Endometrial microvascular endothelial cells (primary cell): ENCODE data around the gene CC2D1A. TPM values are rescaled to one million over a fixed set of nuclear protein-coding genes. Genes with fewer than 3 reads are reported as not detected.
"Not testable (repeated sequence)": the region's sequence is repeated elsewhere in the genome, so short reads cannot be mapped to it uniquely, and the experiment has no call there.

Experiments
- in situ Hi-C: cut with HindIII; loops from 2 replicates; pipeline ENCODE4 v1.10.0; 2017; ENCODE audit warnings: low sequenced_read_pairs, low pct_unique_long_range_greater_than_20kb; ENCODE audit errors: inconsistent ontology term
- total RNA-seq: library from RNA; depleted of rRNA; stranded (reverse); fragments of >200 nt; gene quantifications from one replicate; pipeline ENCODE4 v1.2.3, GENCODE V29; 2015; ENCODE audit errors: inconsistent ontology term

CC2D1A gene
- total RNA-seq, 1 donor from 2014 or later, result 33.8 TPM

- in situ Hi-C loops, result loop anchor here (25.0 kb wide), 1 partner anchor 193 kb away; the partner anchor contains the start of genes C19orf67 and SAMD1
Measured at GRCh38 chr19:13894552-13894951, 11.4 kb upstream of the CC2D1A start.

- in situ Hi-C loops, result loop anchor here (25.0 kb wide), 1 partner anchor 191 kb away; the partner anchor contains the start of genes C19orf67 and SAMD1
Measured at GRCh38 chr19:13896227-13896626, 9.8 kb upstream of the CC2D1A start.

DNA sequence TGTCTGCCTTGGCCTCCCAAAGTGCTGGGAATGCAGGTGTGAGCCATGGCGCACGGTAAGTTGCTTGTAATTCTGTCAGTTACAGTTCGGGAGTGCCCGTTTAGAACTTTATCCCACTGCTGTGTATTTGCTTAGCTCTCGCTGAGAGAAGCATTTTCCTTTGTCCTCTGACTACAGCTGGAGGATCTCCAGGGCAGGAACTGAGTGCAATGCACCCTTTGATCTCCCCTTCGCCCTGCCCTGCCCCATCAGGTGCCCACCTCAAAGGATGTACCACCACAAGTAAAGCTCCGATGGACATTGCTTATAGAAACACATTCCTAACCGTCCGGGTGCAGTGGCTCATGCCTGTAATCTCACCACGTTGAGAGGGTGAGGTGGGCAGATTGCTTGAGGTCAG is 6.6 kb upstream of the CC2D1A start:
- in situ Hi-C loops, result loop anchor here (25.0 kb wide), 1 partner anchor 188 kb away; the partner anchor contains the start of genes C19orf67 and SAMD1

- in situ Hi-C loops, result loop anchor here (25.0 kb wide), 1 partner anchor 187 kb away; the partner anchor contains the start of genes C19orf67 and SAMD1
Measured at GRCh38 chr19:13899912-13900584, 6.0 kb upstream of the CC2D1A start.

- in situ Hi-C loops, result no loop called here
Measured at GRCh38 chr19:13902993-13903555, 2.9 kb upstream of the CC2D1A start.

DNA sequence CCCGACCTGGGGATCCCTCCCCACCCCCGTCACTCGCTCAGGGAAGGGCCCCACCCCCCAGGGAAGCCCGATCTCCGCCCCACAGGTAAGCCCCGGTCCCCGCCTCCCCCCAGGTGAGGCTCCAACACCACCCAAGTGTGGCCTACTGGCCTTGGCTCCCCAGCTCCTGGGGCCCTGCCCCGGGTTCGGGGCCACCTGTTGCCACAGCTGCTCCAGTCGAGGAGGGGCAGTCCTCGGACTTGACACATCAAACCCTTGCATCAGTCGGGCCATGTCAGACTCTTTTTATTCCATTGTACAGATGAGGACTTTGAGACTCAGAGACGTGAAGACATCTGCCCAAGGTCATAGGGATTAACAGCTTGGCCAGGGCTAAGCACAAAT is 512 bp downstream of the CC2D1A start:
- in situ Hi-C loops, result no loop called here

- in situ Hi-C loops, result no loop called here
Measured at GRCh38 chr19:13906910-13907309, 909 bp downstream of the CC2D1A start.

DNA sequence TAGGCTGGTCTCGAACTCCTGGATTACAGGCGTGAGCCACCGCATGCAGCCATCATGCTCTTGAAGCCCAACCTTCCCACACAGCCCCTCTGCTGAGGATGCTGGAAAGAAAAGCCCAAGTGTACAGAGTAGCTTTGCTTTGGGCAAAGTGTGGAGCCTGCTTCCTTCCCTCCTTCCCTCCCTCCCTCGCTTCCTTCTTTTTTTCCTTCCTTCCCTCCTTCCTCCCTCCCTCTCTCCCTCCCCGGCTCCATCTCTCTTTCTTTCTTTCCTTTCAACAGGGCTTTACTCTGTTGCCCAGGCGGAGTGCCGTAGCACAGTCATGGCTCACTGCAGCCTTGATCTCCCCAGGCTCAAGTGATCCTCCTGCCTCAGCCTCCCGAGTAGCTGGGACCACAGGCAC is 2.7 kb downstream of the CC2D1A start:
- in situ Hi-C loops, result no loop called here

GRCh38 chr19:13909430-13909829 is 3.4 kb downstream of the CC2D1A start:
- in situ Hi-C loops, result no loop called here

GRCh38 chr19:13913352-13913751 is 7.4 kb downstream of the CC2D1A start:
- in situ Hi-C loops, result no loop called here

DNA sequence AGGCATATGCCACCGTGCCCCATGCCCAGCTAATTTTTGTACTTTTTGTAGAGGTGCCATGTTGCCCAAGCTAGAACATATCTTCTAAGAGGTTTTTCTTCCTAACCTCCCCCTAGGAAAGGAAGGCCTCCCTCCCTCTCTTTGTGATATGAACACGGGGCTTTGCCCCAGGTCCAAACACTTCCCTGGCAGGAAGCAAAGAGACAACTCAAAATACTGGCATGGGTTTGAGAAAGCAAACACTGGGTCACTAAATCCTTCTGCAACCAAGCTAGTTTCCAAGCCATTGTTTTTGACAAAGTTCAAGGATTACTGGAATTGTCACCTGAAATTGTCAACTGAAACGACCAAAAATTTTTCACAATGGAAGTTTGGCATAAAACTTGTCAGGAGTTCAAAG is 8.8 kb downstream of the CC2D1A start:
- in situ Hi-C loops, result no loop called here

GRCh38 chr19:13917888-13918406 is 11.9 kb downstream of the CC2D1A start:
- in situ Hi-C loops, result no loop called here

DNA sequence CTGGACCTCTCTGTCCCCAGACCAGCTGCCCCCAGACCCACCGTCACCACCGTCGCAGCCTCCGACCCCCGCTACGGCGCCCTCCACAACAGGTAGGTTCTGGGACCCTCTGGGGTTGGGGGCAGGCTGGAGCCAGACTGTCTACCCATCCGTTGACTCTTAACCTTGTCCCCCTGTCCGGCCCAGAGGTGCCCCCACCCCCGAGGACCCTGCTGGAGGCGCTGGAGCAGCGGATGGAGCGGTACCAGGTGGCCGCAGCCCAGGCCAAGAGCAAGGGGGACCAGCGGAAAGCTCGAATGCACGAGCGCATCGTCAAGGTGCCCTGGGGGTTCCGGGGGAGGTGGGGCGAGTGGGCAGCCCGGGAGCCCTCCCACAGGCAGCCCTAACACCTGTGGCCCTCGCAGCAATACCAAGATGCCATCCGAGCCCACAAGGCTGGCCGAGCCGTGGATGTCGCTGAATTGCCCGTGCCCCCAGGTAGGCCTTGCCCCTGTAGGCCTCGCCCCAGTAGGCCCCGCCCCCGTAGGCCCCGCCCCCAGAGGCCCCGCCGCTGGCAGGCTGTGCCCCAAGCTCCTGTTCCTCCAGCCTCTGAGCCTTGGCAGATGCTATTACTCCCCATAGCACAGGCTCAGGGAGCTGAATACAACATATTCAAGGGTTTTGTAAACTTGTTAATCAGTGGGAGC is 12.9 kb downstream of the CC2D1A start:
- in situ Hi-C loops, result no loop called here

GRCh38 chr19:13920524-13920923 is 14.5 kb downstream of the CC2D1A start:
- in situ Hi-C loops, result no loop called here

DNA sequence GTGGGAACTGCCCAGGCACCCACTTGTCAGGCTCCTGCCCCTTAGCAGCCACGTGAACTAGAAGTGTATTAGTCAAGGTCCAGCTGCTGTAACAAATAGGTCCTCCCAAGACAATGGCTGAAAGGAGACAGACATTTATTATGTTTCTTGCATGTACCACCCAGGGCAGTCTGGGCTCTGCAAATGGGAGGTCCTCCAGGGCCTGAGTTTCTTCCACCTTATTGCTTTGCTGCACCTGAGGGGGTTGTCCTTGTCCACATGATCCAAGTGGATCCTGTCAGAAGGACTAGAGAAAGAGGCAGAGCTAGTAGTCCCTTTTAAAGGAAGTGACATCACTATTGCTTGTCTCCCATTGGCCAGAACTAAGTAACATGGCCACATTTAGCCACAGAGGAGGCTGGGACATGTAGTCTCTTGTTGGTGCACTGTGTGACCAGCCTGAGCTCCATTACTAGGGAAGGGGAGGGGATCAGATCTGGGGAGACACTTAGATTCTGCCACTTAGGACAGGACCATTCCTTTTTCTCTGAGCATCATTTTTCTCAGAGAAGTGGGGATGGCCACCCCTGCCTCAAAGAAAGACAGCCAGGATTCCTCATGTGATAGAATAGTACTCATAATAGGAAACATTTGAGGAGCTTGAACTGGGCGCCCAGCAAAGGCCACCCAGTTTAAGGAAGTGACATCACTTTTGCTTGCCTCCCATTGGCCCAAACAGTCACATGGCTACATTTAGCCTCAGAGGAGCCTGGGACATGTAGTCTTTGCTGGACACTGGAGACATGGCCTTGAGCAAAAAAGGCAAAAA is 15.1 kb downstream of the CC2D1A start:
- in situ Hi-C loops, result no loop called here

DNA sequence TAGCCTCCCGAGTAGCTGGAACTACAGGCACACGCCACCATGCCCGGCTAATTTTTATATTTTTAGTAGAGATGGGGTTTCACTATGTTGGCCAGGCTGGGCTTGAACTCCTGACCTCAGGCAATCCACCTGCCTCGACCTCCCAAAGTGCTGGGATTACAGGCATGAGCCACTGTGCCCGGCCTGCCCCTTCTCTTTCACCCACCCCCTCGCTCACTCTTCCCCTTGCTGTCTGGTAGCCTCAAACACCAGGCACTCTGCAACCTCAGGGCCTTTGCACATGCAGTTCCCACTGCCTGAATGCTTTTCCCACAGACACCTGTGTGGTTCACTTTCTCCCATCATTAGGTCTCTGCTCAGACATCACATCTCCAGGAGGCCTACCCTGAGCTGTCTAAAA is 16.1 kb downstream of the CC2D1A start:
- in situ Hi-C loops, result not testable (repeated sequence)

DNA sequence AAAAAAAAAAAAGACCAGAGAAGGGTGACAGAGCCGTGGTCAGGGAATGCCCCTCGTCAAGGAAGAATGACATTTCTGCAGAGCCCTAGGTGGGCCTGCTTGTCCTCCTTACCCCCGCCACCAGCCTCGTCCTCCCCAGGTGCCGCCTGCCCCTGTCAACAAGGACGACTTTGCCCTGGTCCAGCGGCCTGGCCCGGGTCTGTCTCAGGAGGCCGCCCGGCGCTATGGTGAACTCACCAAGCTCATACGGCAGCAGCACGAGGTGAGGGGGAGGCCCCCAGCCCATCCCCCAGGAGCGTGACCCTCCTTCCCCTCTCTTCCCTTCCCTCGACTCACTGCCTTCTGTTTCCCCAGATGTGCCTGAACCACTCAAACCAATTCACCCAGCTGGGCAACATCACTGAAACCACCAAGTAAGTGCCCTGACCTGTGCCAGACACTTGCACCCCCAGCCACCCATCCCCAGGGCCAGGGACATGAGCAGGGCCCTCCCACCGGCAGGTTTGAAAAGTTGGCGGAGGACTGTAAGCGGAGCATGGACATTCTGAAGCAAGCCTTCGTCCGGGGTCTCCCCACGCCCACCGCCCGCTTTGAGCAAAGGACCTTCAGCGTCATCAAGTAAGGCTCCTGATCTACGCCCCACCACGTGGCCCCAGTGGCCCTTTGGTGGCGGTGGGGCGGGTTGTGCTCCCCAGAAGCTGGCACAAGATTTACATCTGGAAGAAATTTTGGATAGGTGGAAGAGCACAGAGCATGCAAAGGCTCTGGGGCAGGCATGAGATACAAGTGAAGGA is 17.4 kb downstream of the CC2D1A start:
- in situ Hi-C loops, result no loop called here

- in situ Hi-C loops, result no loop called here
Measured at GRCh38 chr19:13926010-13926409, 20.0 kb downstream of the CC2D1A start.
